ENCODE results near the gene CYP4F3.
A peak's percentile ranks its signal among the peaks of the same experiment; 100 is the strongest.
"Not testable (repeated sequence)": the region's sequence is repeated elsewhere in the genome, so short reads cannot be mapped to it uniquely, and the experiment has no call there.

CYP4F3 gene

GRCh38 chr19:15631817-15632216 lies 8.9 kb upstream of the CYP4F3 start:
- peak; percentile 34 for DNase-seq (ENCODE audit: low spot score)

GRCh38 chr19:15633082-15633835 lies 7.4 kb upstream of the CYP4F3 start:
- DNase-seq (ENCODE audit: low spot score) = no peak

- no peak for DNase-seq (ENCODE audit: low spot score)
Measured at GRCh38 chr19:15634105-15634504, 6.6 kb upstream of the CYP4F3 start.

GRCh38 chr19:15635016-15635805 lies 5.5 kb upstream of the CYP4F3 start:
- peak; percentile 21 for DNase-seq (ENCODE audit: low spot score)

- no peak for DNase-seq (ENCODE audit: low spot score)
Measured at GRCh38 chr19:15636026-15636425, 4.7 kb upstream of the CYP4F3 start.

GRCh38 chr19:15639596-15639995 lies 1.1 kb upstream of the CYP4F3 start:
- DNase-seq (ENCODE audit: low spot score) = no peak

GRCh38 chr19:15640904-15641597 lies 354 bp downstream of the CYP4F3 start:
- DNase-seq (ENCODE audit: low spot score) = peak; percentile 46

- no peak for DNase-seq (ENCODE audit: low spot score)
Measured at GRCh38 chr19:15641901-15642491, 1.3 kb downstream of the CYP4F3 start.

- DNase-seq (ENCODE audit: low spot score) = no peak
Measured at GRCh38 chr19:15642807-15643206, 2.1 kb downstream of the CYP4F3 start.

- no peak for DNase-seq (ENCODE audit: low spot score)
Measured at GRCh38 chr19:15643387-15643786, 2.7 kb downstream of the CYP4F3 start.

GRCh38 chr19:15644066-15644741 lies 3.5 kb downstream of the CYP4F3 start:
- no peak for DNase-seq (ENCODE audit: low spot score)

- DNase-seq (ENCODE audit: low spot score) = no peak
Measured at GRCh38 chr19:15644816-15645215, 4.1 kb downstream of the CYP4F3 start.

- DNase-seq (ENCODE audit: low spot score) = no peak
Measured at GRCh38 chr19:15649526-15649925, 8.8 kb downstream of the CYP4F3 start.

GRCh38 chr19:15650123-15650522 lies 9.4 kb downstream of the CYP4F3 start:
- not testable (repeated sequence) for DNase-seq (ENCODE audit: low spot score)

GRCh38 chr19:15651791-15652190 lies 11.1 kb downstream of the CYP4F3 start:
- DNase-seq (ENCODE audit: low spot score) = no peak

GRCh38 chr19:15652559-15653278 lies 12.0 kb downstream of the CYP4F3 start:
- DNase-seq (ENCODE audit: low spot score) = no peak

- no peak for DNase-seq (ENCODE audit: low spot score)
Measured at GRCh38 chr19:15656467-15656866, 15.8 kb downstream of the CYP4F3 start.

GRCh38 chr19:15663247-15663646 lies 22.6 kb downstream of the CYP4F3 start:
- DNase-seq (ENCODE audit: low spot score) = no peak

GRCh38 chr19:15666186-15666585 lies 25.5 kb downstream of the CYP4F3 start:
- DNase-seq (ENCODE audit: low spot score) = no peak

GRCh38 chr19:15666883-15667282 lies 26.2 kb downstream of the CYP4F3 start:
- peak; percentile 16 for DNase-seq (ENCODE audit: low spot score)

- no peak for DNase-seq (ENCODE audit: low spot score)
Measured at GRCh38 chr19:15669440-15669839, 28.7 kb downstream of the CYP4F3 start.

All from LoVo (cell line).